Activated CD8-positive, alpha-beta memory T cell treated with anti-CD3 and anti-CD28 coated beads, Interleukin-2, amount 50 U/mL, for 1 hour (primary cell): Measurements from ENCODE around the gene INIP.
"Not testable (repeated sequence)": the region's sequence is repeated elsewhere in the genome, so short reads cannot be mapped to it uniquely, and the experiment has no call there.

Experiments used
- DNase-seq: peaks from one replicate; pipeline ENCODE4 v3.0.0-alpha.2; 2020; ENCODE audit errors: extremely low read depth

The INIP gene

DNA sequence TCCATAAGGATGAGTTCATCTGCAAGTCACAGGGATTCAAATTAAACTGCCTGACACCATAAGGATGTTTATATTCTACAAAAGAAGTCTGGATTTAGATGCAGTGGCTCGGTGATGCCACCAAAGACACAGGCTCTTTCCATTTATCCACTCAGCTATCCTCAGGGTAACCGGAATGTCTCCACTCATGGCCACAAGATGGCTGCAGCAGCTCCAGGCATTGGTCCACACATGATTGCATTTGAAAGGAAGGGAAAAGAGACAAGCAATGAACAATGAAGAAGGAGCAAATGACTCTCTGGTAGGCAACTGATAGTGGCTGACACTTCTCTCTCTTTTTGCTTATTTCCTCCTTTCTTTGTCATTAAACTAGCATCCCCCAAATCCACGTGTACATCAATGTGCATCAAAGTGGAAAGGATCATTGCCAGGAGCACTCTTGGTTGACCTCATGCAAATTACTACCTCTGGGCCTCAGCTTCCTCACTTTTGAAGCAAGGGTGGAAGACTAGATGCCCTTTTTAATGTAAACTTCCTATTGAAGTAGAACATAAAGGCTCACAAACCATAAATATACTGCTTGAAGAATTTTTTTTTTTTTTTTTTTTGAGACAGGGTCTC lies 25.4 kb upstream of the INIP start:
- no peak for DNase-seq

DNA sequence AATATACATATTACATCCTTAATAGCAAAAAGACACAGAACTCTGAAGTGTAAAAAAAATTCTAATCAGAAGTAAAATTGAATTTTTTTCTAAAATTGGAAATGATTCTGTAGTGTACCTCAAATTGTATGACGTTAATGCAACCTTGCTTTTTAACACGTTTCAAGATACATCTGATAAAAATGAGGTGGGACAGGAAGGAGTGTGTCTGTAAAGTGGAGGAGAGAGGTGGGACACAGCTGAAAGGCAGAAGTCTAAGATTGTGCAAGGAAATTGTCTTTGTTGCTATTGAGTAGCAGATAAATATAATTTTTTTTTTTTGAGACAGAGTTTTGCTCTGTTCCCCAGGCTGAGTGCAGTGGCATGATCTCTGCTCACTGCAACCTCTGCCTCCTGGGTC lies 17.0 kb upstream of the INIP start:
- no peak for DNase-seq

DNA sequence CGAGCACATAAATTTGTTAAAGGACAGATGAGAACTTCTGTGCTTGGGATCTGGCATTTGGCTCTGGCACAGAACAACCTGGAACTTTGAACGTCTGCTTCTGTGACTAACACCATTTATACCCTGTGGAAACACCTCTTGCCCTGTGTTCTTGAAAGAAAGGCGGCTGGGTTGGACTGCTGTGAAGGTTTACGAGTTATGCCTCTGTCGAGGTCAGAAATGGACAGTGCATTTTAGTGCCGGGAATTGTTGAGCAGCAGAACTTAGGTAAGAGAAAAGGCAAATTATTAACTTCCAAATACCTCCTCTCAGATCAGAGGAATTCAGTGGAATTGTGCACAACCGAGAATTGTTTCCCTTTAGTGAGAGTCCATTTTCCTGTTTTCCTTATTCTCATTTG lies 14.1 kb upstream of the INIP start:
- no peak for DNase-seq

DNA sequence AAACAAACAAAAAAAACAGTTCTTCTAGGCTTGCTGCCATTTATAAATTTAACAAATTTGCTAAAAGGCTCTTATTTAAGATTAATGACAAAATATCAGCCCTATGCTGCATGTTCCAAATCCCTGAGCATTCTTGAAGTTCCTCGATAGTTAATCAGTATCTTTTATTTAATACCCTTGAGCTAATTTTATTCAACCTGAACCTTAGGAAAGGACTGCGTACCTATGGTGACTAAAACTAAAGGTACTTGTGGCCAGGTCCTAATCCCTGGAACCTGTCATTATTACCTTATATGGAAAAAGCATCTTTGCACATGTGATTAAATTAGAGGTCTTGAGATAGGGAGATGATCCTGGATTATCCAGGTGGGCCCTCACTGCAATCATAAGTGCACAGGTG lies 10.5 kb upstream of the INIP start:
- no peak for DNase-seq

DNA sequence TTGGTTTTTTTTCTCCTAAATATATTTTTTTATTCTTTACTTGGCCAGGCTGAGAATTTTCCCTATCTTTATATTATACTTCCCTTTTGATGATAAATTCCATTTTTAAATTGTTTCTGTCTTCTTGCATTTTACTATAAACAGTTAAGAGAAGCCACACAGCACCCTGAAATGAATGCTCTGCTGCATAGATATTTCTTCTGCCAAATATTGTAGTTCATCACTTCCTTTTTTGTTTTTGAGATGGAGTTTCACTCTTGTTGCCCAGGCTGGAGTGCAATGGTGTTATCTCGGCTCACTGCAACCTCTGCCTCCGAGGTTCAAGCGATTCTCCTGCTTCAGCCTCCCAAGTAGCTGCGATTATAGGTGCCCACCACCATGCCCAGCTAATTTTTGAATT lies 8.5 kb upstream of the INIP start:
- no peak for DNase-seq

DNA sequence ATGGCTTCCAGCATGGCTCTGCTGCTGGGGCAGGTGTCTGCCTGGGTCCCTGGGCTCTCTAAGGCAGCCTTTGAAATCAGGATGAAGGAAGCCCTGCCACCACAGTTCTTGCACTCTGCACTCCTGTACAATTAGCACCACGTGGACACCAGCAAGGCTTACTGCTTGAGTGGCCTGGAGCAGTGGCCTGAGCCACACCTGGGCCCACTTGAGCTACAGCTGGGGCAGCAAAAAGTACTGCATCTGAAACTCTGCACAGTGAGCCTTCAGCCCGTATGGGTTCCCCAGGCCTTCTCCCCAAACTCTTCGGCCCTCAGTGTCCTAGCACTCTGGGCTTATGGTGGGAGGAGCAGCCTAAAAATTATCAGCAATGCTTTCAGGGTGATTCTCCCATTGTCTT lies 8.0 kb upstream of the INIP start:
- no peak for DNase-seq

DNA sequence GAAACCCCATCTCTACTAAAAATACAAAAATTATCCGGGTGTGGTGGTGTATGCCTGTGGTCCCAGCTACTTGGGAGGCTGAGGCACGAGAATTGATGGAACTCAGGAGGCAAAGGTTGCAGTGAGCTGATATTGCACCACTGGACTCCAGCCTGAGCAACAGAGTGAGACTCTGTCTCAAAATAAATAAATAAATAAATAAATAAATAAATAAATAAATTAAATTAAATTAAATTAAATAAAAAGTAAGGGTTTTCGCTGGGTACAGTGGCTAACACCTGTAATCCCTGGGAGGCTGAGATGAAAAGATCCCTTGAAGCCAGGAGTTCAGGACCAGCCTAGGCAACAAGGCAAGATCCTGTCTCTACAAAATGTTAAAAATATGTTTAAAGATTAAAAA lies 4.8 kb upstream of the INIP start:
- DNase-seq = not testable (repeated sequence)

DNA sequence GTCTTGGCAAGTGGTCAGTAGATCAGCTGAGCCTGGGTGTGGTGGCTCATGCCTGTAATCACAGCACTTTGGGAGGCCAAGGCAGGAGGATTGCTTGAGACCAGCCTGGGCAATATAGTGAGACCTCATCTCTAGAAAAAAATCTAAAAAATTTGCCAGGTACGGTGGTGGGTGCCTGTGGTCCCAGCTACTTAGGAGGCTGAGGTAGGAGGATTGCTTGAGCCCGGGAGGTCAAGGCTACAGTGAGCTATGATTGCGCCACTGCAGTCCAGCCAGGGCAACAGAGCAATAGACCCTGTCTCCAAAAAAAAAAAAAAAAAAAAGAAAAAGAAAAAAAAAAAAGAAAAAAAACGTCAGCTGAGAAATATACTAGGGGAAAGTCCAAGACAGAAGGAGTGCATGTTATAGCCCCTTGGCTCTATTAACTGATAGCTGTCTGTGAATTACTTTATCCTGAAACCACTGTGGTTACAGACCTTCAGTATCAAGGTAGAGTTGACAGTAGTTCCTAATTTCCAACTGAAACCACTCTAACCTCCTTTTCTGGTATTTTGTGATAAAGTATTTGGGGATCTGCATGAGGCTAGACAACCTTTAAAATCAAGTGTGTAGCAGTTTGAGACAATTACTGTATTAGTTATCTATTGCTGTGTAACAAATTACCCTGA lies 2.3 kb upstream of the INIP start:
- no peak for DNase-seq

DNA sequence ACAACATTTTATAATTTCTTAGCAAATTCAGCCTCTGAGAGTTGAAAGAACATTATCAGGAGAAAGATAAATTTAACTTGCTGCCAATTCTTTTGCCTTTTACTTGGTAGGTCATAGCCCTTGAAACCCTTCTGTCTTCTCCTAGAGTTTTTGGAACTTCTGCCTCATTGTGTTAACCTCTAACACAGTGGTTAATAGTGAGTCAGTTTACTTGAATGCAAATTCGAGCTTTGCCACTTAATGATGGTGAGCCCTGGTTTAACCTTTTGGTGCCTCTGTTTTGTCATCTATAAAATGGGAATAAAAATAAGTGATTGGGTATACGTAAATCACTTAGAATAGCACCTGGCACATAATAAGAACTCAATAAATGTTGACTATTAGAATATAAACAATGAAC lies 1.8 kb upstream of the INIP start:
- DNase-seq = no peak

DNA sequence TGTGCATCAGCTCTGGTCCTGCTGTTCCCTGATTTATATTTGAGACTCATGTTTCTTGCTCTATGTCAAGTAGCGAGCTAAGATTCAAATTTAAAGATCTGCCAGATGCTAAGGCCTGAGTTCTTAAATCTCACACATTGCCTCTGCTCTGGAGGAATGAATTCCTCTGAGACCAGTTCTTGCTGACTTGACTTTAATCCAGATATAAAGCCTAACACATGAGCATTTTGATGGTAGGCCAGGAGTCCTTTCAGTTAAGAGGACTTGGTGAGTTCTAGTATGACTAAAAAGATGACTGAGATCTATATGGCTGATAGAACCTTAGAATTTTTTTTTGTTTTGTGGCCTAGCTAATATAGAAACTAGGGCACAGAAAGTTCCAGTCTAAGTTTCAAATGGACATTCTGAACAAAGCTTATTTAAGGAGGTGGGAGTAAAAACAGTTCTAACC lies 1.3 kb upstream of the INIP start:
- no peak for DNase-seq

DNA sequence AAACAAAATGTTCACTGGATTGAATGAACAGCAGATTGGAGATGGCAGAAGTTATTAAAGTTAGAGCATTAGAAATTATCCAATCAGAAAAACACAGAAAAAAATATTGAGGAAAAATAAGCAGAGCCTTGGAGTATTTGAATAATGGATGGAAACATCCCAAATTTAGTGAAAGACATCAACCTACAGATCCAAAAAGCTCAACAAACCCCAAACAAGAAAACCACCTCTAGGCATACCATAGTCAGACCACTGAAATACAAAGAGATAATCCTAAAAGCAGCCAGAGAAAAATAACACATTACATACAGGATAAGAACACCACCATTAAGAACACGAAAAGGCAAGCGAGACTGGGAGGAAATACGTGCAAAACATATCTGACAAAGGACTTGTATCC lies 5.2 kb downstream of the INIP start:
- DNase-seq = no peak

DNA sequence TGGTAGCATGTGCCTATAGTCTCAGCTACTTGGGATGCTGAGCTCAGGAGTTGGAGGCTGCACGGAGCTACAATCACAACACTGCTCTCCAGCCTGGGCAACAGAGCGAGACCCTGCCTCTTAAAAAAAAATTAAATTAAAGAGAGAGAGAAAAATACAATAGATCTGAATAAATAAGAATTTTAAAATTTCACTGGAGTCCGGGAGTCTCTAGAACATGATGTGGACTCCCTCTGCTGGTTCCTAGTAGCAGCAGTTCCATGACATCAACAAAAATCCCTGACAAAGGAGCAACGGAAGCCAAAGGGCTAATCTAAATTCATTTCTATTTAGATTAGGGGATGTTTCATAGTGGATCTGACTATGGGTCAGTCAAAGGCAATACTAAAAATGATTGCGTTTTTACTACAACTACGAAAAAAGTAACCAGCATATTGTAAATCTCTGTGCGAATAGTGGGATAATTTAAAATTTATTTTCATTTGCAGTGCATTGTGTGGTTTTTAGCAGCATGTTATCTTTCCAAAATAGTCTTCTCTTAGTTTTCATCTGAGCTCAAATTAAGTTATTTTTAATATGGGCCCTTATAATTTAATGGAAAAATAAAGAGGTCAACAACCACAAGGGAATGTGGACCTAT lies 6.7 kb downstream of the INIP start:
- DNase-seq = no peak

DNA sequence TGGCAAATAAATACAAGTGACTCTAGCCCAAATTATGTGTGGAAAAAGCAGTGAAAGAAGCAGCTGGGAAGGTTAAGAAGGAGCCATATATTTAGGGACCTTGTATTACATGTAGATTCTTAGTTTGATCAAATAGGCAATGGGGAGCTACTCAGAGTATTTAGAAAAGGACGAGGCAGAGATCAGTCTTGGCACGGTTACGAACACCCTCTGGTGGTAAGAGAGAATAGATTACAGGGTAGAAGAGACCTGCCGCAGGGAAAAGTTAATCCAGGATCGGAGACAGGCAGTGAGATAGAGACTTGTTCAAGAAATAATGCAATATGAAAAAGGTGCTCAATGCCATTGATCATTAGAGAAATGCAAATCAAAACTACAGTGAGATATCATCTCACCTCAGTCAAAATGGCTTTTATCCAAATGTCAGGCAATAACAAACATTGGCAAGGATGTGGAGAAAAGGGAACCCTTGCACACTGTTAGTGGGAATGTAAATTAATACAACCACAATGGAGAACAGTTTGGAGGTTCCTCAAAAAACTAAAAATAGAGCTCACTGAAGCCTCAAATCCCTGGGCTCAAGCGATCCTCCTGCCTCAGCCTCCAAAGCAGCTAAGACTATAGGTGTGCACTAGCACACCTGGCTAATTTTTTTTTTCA lies 12.0 kb downstream of the INIP start:
- no peak for DNase-seq

DNA sequence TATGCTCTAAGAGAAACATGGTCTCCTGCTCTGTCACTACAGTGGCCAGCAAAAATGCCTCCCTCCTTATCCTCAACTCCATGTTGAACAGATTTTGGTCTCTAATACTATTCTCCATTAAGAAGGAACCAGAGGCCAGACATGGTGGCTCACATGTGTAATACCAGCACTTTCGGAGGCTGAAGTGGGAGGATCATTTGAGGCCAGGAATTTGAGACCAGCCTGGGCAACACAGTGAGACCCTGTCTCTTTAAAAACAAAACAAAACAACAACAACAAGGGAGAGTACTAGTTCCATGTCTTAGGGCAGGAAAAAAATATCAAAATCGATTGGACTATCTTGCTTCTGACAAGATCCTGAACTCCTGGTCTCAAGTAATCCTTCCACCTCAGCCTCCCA lies 14.6 kb downstream of the INIP start:
- no peak for DNase-seq

DNA sequence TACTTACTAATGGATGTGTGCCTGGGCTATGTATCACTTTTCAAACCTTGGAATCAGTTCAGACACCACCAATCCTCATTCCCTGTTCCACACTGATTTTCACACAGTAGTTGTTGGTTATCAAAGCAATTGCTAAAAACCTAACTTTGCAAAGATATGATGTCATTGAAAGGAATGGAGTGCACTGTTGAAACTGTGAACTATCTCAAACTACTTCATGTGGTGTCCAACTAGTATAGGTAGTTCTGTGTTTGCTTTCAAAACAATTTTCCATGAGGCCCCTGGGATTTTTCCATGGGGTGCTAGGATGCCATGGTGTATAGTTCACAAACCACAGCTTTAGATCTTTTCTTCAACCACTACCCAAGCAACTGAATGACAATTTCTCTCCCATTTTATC lies 17.8 kb downstream of the INIP start:
- DNase-seq = no peak

DNA sequence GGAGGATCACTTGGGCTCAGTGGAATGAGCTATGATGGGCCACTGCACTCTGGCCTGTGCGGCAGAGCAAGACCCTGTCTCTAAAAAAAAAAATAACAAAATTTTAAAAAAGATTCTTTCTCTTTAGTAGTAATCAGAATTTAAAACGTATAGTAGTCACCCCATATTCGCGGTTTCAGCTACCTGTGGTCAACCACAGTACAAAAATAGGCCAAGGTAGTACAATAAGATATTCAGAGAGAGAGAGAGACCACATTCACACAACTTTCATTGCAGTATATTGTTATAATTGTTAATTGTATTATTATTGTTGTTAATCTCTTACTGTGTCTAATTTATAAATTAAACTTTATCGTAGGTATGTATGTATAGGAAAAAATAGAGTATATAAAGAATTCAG lies 18.7 kb downstream of the INIP start:
- DNase-seq = no peak

DNA sequence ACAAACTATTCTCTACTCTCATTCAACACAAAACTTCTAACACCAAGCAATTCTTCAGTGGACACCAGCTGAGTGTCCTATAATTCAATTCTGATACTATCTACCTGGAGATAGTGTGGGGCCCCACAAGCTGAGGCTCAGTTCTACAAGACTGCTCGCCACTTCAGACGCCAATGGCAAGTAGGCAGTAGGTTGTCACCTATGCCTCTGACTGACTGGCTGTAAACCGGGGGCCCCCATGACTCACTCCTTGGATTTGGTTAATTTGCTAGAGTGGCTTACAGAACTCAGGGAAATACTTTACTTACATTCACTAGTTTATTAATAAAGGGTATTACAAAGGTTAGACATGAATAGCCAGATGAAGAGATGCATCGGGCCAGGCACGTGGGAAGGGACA lies 21.5 kb downstream of the INIP start:
- DNase-seq = no peak

DNA sequence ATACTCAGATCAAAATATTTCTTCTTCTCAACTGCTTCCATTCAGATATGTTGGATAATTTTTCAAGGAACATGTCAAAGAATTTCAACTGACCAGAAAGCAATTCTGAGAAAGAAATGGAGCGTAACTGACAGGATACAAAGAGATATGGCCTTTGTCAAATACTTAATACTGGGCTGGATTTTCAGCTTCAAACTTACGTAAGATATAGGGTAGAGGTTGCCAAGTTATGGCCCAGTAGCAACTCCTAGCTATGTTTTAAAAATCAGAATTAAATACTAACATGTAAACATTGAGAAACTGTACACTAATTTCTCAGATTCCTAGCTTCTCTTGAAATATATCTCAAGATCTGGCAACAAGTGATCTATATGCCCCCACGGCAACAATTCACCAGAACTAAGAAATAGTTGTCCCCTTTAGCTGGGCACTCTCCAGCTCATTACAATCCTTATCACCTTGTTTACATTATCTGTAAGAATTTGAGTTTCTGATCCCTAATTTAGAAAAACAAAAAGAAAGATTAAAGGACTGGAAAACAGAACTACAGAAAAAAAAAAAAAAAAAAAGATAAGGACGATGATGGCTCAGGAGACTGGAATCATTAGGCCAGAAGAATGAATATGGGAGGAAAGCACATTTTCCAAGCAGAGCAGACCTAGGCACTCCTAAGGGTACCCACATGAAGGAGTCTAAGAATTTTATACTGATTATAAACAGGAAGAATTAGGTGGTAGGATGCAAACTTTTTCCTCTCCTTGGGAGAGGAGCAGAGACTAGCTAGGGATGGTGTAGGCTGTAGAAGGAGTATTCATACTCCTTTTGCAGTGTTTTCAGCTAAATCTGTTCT lies 23.0 kb downstream of the INIP start:
- no peak for DNase-seq

DNA sequence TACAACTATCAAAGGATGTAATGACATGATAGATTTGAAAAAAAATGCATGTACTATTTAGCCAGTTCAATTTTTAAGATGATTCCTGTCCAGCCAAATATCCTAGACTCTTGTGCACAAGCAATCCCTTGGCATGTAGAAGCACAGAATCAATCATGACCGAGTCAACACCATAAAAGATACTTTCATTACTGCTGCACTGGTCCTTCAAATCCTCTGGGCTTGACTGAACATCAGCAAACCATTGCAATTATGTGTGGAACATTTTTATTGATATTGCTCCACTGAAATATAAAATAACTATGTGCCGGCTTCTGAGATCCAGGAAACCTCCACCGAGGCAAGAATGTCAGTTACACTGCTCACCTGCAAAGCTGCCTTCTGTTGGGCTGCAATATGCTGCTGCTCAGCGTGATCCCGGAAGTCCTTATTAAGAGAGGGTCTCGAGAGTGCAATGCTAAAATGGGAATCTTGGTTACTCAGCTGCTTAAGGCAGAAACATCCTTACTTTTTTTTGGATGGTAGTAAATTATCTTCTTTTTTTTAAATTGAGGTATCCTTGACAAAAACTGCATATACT lies 28.7 kb downstream of the INIP start:
- DNase-seq = no peak

DNA sequence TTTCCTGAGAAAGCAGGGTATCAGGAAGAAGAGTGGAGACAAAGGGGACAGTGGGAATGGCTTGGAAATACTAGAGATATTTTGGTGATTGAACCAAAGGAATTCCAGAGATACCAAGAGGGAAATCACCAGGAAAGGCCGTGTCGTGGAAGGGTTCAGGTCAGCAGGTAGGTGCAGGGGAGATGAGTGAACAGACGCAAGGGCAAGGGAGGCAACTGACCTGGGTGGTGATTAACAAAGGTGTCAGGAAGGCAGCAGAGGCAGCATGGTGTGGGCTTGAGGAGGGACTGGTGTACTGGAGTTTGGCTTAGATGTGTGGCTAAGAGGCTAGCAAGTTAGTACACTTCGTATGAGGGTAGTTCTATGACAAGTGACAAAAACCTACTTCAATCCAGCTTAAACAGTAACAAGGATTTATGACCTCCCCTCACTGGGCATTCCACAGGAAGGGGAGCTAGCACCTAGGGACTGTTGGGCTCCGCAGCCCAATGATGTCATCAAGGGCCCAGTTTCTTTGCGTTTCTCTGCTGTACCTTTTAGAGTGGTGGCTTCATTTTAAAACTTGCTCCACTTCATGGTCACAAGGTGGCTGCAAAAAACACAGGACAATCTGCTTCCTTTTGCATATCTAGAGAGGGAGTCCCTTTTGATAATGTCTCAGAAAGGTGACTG lies 37.0 kb downstream of the INIP start:
- no peak for DNase-seq

DNA sequence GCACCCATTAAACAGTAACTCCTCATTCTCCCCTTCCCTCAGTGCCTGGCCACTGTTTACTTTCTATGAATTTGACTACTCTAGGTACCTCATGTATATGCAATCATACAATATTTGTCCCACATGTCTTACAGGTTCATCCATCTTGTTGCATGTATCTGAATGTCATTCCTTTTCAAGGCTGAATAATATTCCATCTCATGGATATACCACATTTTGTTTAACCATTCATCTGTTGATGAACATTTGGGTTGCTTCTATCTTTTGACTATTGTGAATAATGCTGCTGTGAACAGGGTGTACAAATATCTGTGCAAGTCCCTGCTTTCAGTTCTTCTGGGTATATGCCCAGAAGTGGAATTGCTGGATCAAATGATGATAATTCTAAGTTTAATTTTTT lies 40.9 kb downstream of the INIP start:
- no peak for DNase-seq
